K562 (cell line): ENCODE results near the gene SUDS3. TPM values are rescaled to one million over a fixed set of nuclear protein-coding genes. Genes with fewer than 3 reads are reported as not detected.
A peak's percentile ranks its signal among the peaks of the same experiment; 100 is the strongest.

Experiments
- ASH1L ChIP-seq: fragments of 450-650 bp; IDR thresholded peaks from 2 replicates; pipeline ENCODE4 v1.6.1; 2018; ENCODE audit warnings: borderline replicate concordance, mild to moderate bottlenecking, low read depth; ENCODE audit not compliant: partially characterized antibody
- E2F8 ChIP-seq: fragments of 450-650 bp; IDR thresholded peaks from 2 replicates; pipeline ENCODE4 v1.7.1; 2018; ENCODE audit warnings: mild to moderate bottlenecking, low read depth; ENCODE audit not compliant: partially characterized antibody
- GATAD2A ChIP-seq: fragments of 450-650 bp; IDR thresholded peaks from 2 replicates; pipeline ENCODE4 v1.6.1; 2017
- HIVEP1 ChIP-seq: fragments of 250-450 bp; sonication (Bioruptor Pico); IDR thresholded peaks from 2 replicates; pipeline ENCODE4 v1.4.0; 2020; ENCODE audit warnings: mild to moderate bottlenecking
- IFI16 ChIP-seq: fragments of 250-450 bp; sonication (Bioruptor Pico); IDR thresholded peaks from 2 replicates; pipeline ENCODE4 v2.1.2; 2022; ENCODE audit warnings: mild to moderate bottlenecking, inconsistent platforms
- ILK ChIP-seq: fragments of 450-650 bp; IDR thresholded peaks from 2 replicates; pipeline ENCODE4 v1.6.1; 2016; ENCODE audit warnings: missing genetic modification characterization, low read depth, mild to moderate bottlenecking, missing compliant biosample characterization, moderate library complexity, borderline replicate concordance
- KLF16 ChIP-seq: IDR thresholded peaks from 2 replicates; pipeline ENCODE4 v1.6.1; 2016; ENCODE audit warnings: antibody characterized with exemption
- NFIC ChIP-seq: fragments of 450-650 bp; IDR thresholded peaks from 2 replicates; pipeline ENCODE4 v1.6.1; 2017; ENCODE audit warnings: mild to moderate bottlenecking, inconsistent platforms
- NR1H2 ChIP-seq: sonication (generic); formaldehyde crosslinking; IDR thresholded peaks from 2 replicates; pipeline ENCODE4 v1.4.0; 2020; ENCODE audit warnings: mild to moderate bottlenecking, missing genetic modification reagents
- POLR2H ChIP-seq: IDR thresholded peaks from 2 replicates; pipeline ENCODE4 v1.6.1; 2016; ENCODE audit warnings: missing genetic modification characterization, low read depth, mild to moderate bottlenecking, control low read depth, missing compliant biosample characterization, moderate library complexity
- RUNX1 ChIP-seq: sonication (generic); IDR thresholded peaks from 2 replicates; pipeline ENCODE4 v1.6.1; 2016; ENCODE audit warnings: antibody characterized with exemption, low read depth
- SP2 ChIP-seq: IDR thresholded peaks from 2 replicates; pipeline ENCODE4 v1.6.1; 2011; ENCODE audit warnings: mild to moderate bottlenecking, low read depth, low read length, moderate library complexity; ENCODE audit not compliant: poor library complexity, severe bottlenecking; ENCODE audit errors: extremely low read depth
- SREBF1 ChIP-seq: fragments of 150-350 bp; IDR thresholded peaks from 2 replicates; pipeline ENCODE4 v1.6.1; 2014; ENCODE audit warnings: antibody characterized with exemption, low read depth, low read length, borderline replicate concordance
- TAF1 ChIP-seq: IDR thresholded peaks from 2 replicates; pipeline ENCODE4 v1.6.1; 2011; ENCODE audit warnings: mild to moderate bottlenecking, low read length, moderate library complexity; ENCODE audit not compliant: insufficient read depth, control insufficient read depth, severe bottlenecking; ENCODE audit errors: extremely low read depth
- TCFL5 ChIP-seq: fragments of 250-450 bp; sonication (Bioruptor Pico); conservative IDR thresholded peaks from 2 replicates; pipeline ENCODE4 v1.6.1; 2021; ENCODE audit warnings: mild to moderate bottlenecking, moderate library complexity, matching md5 sums
- TRIM24 ChIP-seq, 2 experiments: fragments of 450-650 bp; IDR thresholded peaks; 2 replicates each; pipeline ENCODE4 v1.6.1; 2016
- U2AF1 ChIP-seq: fragments of 200-400 bp; formaldehyde crosslinking; optimal IDR thresholded peaks from 2 replicates; pipeline ENCODE3; 2017; ENCODE audit warnings: mild to moderate bottlenecking, low read depth, low read length, moderate library complexity
- ZBED1 ChIP-seq: IDR thresholded peaks from 2 replicates; pipeline ENCODE4 v1.6.1; 2014
- ZBTB34 ChIP-seq: fragments of 250-450 bp; sonication (Bioruptor Pico); IDR thresholded peaks from 2 replicates; pipeline ENCODE4 v1.8.0; 2021; ENCODE audit warnings: mild to moderate bottlenecking, moderate library complexity
- ZFPM2 ChIP-seq: fragments of 250-450 bp; sonication (Bioruptor Pico); IDR thresholded peaks from 2 replicates; pipeline ENCODE4 v1.5.1; 2022; ENCODE audit warnings: mild to moderate bottlenecking
- ZKSCAN1 ChIP-seq: fragments of 150-350 bp; IDR thresholded peaks from 2 replicates; pipeline ENCODE4 v1.6.1; 2016; ENCODE audit warnings: low read depth, low read length
- ZNF408 ChIP-seq: fragments of 250-450 bp; sonication (Bioruptor Pico); IDR thresholded peaks from 2 replicates; pipeline ENCODE4 v1.4.0; 2020; ENCODE audit warnings: low read depth, mild to moderate bottlenecking, moderate library complexity
- ZNF780A ChIP-seq: fragments of 250-450 bp; sonication (Bioruptor Pico); IDR thresholded peaks from 2 replicates; pipeline ENCODE4 v1.5.0; 2021; ENCODE audit warnings: mild to moderate bottlenecking
- ZSCAN32 ChIP-seq: fragments of 450-650 bp; formaldehyde crosslinking; IDR thresholded peaks from 2 replicates; pipeline ENCODE4 v1.4.0; 2020; ENCODE audit warnings: mild to moderate bottlenecking, moderate library complexity
- polyA plus RNA-seq, 8 experiments: library from polyadenylated mRNA; depleted of rRNA in 4 of 8; stranded (reverse) in 5 of 8; unstranded in 3 of 8; fragments of >200 nt; fragmentation: Nextera tagmentation in 2 of 8; fragmentation: Illumina TruSeq in 1 of 8; extraction: Ambion mirVana in 2 of 8; extraction: Trizol in 1 of 8; gene quantifications; 2 replicates each; pipeline versions ENCODE4 v1.2.1 to v1.2.3, GENCODE V29; 2011 to 2014; ENCODE audit warnings: inconsistent platforms in 1 of 8, missing spikeins in 1 of 8
- total RNA-seq, 7 experiments: library from RNA; depleted of rRNA in 6 of 7; stranded (reverse); fragments of >200 nt in 6 of 7; fragmentation: Illumina TruSeq in 2 of 7; extraction: Trizol in 2 of 7; gene quantifications; 2 replicates each; pipeline versions ENCODE4 v1.2.1 to v1.2.3, GENCODE V29; 2011 to 2021; ENCODE audit warnings: low replicate concordance in 1 of 7
- TF ChIP-seq, protein P1 (sequence below): fragments of 250-450 bp; sonication (Bioruptor Pico); IDR thresholded peaks from 2 replicates; pipeline ENCODE4 v1.9.0; 2021; ENCODE audit warnings: mild to moderate bottlenecking

Gene SUDS3
- total and polyA plus RNA-seq, 9 of the 15 experiments (the other 6 are each of a cell fraction or from before 2014, with no cell fraction given): 6.6 to 30.5 (median 23.3) TPM

DNA sequence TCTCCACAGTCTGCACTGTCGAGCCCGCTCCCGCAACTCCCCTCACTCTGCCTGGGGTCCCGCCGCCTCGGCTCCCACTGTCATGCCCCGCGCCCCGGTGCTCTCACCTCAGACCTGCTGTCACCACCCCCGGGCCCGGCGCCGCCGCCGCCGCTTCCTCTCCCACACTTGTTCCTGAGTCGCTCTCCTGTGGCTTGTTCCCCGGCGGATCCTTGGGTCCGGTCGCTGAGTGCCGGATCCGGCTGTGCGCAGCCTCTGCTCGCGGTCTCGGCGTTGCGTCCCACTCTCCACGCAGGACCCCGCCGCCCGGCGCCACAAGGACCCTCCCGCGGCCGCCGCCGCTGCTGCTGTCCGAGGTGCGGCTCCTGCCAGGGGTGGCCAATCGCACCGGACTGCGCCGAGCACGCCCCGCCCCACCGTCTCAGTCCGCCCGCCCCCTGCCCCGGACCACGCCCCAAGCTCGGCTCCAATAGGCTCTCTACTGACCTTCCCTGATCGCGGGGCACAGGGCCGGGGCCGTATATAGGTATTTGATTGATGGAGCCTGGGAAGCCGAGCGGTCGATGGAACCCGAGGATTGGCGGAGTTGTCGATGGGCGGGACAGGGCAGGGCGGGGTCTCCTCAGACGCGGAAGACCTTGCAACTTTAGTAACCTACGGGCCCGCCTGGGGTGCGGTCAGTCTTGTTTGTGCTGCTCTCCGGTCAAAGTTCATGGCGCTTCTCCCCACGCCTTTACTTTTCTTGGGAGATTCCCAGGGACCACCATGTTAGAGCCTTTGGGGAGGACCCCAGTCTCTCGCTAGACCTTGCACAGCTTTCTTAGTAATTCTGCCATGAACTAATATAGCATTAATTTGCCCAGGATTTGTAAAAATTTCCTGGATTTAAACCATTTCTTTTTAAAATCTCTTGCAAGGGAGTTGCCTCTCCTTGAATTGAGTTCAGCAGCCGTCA lies 3.5 kb upstream of the SUDS3 start, which contains the start of gene TAOK3 (continued):
- TF ChIP-seq SP2 (peak; percentile 24), ZBTB34 (CRISPR knock-in tag) (no peak), ZSCAN32 (CRISPR knock-in tag) (no peak), GATAD2A (no peak), ZKSCAN1 (no peak), TCFL5 (no peak), ASH1L (no peak), ZBED1 (no peak), KLF16 (no peak), E2F8 (no peak), U2AF1 (no peak), RUNX1 (no peak), TAF1 (peak; percentile 98), ZNF780A (CRISPR knock-in tag) (no peak), HIVEP1 (CRISPR knock-in tag) (no peak), SREBF1 (no peak), ZNF408 (no peak), IFI16 (CRISPR knock-in tag) (no peak), POLR2H (tag) (peak; percentile 96), ZFPM2 (CRISPR knock-in tag) (no peak), NFIC (no peak), TRIM24 (IDR thresholded peaks at IDR 0.05) (no peak), NR1H2 (no peak), ILK (no peak)
- TF ChIP-seq, protein P1, sequence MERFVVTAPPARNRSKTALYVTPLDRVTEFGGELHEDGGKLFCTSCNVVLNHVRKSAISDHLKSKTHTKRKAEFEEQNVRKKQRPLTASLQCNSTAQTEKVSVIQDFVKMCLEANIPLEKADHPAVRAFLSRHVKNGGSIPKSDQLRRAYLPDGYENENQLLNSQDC: 0 out of 2 replicates have a peak, but pooled peaks have one; percentile 60
